Measurements from ENCODE around the gene MKNK2.

DNA sequence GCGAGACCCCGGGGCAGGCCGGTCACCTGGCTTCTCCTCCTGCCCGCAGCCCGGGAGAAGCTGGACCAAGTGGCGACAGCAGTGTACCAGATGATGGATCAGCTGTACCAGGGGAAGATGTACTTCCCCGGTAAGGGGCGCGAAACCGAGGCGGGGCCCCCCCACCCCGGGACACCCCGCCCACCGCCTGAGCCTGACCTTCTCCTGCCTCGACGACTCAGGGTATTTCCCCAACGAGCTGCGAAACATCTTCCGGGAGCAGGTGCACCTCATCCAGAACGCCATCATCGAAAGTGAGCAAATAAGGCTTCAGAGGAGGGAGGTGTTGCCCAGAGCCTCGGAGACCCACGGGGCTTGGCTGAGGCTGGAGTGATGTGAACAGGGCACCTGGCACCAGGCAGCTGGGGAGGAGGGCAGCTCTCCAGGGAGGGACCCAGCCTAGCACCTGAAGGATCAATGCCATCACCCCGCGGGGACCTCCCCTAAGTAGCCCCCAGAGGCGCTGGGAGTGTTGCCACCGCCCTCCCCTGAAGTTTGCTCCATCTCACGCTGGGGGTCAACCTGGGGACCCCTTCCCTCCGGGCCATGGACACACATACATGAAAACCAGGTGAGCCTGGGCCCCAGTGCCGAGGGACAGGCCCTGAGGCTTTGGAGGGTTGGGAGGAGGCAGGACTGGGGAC is 46.3 kb upstream of the MKNK2 start:
- TF ChIP-seq CTCF (IDR thresholded peaks at IDR 0.05) (no peak), POLR2A (IDR thresholded peaks at IDR 0.05) (no peak)
